Measurements from ENCODE around the gene STAP2. TPM values are rescaled to one million over a fixed set of nuclear protein-coding genes. Genes with fewer than 3 reads are reported as not detected.
A peak's percentile ranks its signal among the peaks of the same experiment; 100 is the strongest.

The STAP2 gene
- total and polyA plus RNA-seq, 9 of the 15 experiments (the other 6 are each of a cell fraction or from before 2014, with no cell fraction given): 1.2 to 9.8 (median 4.5) TPM

DNA sequence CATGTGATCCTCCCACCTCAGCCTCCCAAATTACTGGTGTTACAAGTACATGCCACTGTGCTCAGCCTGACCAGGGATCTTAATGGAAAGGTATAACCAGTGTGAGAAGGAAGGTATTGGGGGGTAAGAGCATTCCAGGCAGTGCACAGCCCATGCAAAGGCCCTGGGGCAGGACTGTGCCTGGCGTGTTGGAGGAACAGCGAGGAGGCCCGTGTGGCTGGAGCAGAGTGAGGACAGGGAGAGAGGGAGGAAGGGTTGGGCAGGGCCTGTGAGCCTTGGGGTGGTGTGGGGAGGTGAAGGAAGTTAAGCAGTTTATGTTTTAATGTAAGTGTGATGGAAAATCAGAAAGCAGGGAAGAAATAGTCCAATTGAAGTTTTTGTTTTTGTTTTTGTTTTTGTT, 38.0 kb downstream of the STAP2 start (continued):
- TF ChIP-seq, protein P1, sequence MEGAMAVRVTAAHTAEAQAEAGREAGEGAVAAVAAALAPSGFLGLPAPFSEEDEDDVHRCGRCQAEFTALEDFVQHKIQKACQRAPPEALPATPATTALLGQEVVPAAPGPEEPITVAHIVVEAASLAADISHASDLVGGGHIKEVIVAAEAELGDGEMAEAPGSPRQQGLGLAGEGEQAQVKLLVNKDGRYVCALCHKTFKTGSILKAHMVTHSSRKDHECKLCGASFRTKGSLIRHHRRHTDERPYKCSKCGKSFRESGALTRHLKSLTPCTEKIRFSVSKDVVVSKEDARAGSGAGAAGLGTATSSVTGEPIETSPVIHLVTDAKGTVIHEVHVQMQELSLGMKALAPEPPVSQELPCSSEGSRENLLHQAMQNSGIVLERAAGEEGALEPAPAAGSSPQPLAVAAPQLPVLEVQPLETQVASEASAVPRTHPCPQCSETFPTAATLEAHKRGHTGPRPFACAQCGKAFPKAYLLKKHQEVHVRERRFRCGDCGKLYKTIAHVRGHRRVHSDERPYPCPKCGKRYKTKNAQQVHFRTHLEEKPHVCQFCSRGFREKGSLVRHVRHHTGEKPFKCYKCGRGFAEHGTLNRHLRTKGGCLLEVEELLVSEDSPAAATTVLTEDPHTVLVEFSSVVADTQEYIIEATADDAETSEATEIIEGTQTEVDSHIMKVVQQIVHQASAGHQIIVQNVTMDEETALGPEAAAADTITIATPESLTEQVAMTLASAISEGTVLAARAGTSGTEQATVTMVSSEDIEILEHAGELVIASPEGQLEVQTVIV (CRISPR knock-in tag; IDR thresholded peaks at IDR 0.05; ENCODE audit: borderline replicate concordance): no peak
- TF ChIP-seq MCM3 (IDR thresholded peaks at IDR 0.05) (no peak), SRSF7 (optimal IDR thresholded peaks at IDR 0.05; ENCODE audit: low read depth, low read length) (no peak), ZSCAN29 (IDR thresholded peaks at IDR 0.05) (no peak), ZBTB5 (IDR thresholded peaks at IDR 0.05) (no peak), L3MBTL2 (IDR thresholded peaks at IDR 0.05) (no peak), KLF1 (tag; IDR thresholded peaks at IDR 0.05) (no peak), ZNF592 (IDR thresholded peaks at IDR 0.05) (no peak), ZNF184 (CRISPR knock-in tag; IDR thresholded peaks at IDR 0.05) (no peak), GATAD2A (IDR thresholded peaks at IDR 0.05) (no peak), OTX1 (CRISPR knock-in tag; IDR thresholded peaks at IDR 0.05) (no peak), KDM1A (IDR thresholded peaks at IDR 0.05) (peak; percentile 13 to 44; a peak in 1 of 4 replicates), NFXL1 (CRISPR knock-in tag; IDR thresholded peaks at IDR 0.05) (no peak), ATF7 (IDR thresholded peaks at IDR 0.05) (no peak), MEIS2 (IDR thresholded peaks at IDR 0.05; ENCODE audit: partially characterized antibody) (no peak), ZEB2 (IDR thresholded peaks at IDR 0.05) (no peak), SMARCA5 (IDR thresholded peaks at IDR 0.05) (peak; percentile 90), SREBF1 (IDR thresholded peaks at IDR 0.05; ENCODE audit: borderline replicate concordance, low read depth, low read length) (no peak)
